IPS-18a (cell line): ENCODE results near the gene CORO2B.

Source experiments
- H3K27ac ChIP-seq: one replicate; pipeline ENCODE4 v1.5.1; 2013; ENCODE audit warnings: low read length
- H3K27me3 ChIP-seq: one replicate; pipeline ENCODE4 v1.6.1; 2013; ENCODE audit warnings: mild to moderate bottlenecking, low read length; ENCODE audit not compliant: control insufficient read depth, insufficient read depth
- H3K36me3 ChIP-seq: one replicate; pipeline ENCODE4 v1.6.1; 2013; ENCODE audit warnings: low read depth, low read length; ENCODE audit not compliant: control insufficient read depth
- H3K4me1 ChIP-seq: one replicate; pipeline ENCODE4 v1.6.1; 2013; ENCODE audit warnings: low read depth, low read length; ENCODE audit not compliant: control insufficient read depth
- H3K4me3 ChIP-seq: one replicate; pipeline ENCODE4 v1.5.1; 2013; ENCODE audit warnings: low read length
- H3K9ac ChIP-seq: one replicate; pipeline ENCODE4 v1.6.1; 2013; ENCODE audit warnings: mild to moderate bottlenecking, low read length, moderate library complexity
- H3K9me3 ChIP-seq: one replicate; pipeline ENCODE4 v1.6.1; 2013; ENCODE audit warnings: low read depth, low read length; ENCODE audit not compliant: control insufficient read depth

CORO2B gene

GRCh38 chr15:68768321-68768720 is 189.5 kb downstream of the CORO2B start:
- no peak overlapping the region for H3K27ac ChIP-seq

GRCh38 chr15:68769702-68770101 is 190.9 kb downstream of the CORO2B start:
- Histone ChIP-seq H3K36me3 (no peaks in the 10 kb centered on the region), H3K9ac (no peak overlapping the region), H3K27me3 (no peaks in the 10 kb centered on the region), H3K4me1 (no peaks in the 10 kb centered on the region), H3K27ac (no peak overlapping the region), H3K9me3 (no peaks in the 10 kb centered on the region), H3K4me3 (no peak overlapping the region)

More at GRCh38 chr15:68768321-68768720, 189.5 kb downstream of the CORO2B start:
- no peaks in the 10 kb centered on the region for H3K4me1 ChIP-seq
- no peaks in the 10 kb centered on the region for H3K36me3 ChIP-seq
- H3K9ac ChIP-seq = no peak overlapping the region
- H3K4me3 ChIP-seq = no peak overlapping the region
- no peaks in the 10 kb centered on the region for H3K27me3 ChIP-seq
- H3K9me3 ChIP-seq = no peaks in the 10 kb centered on the region

- no peaks in the 10 kb centered on the region for H3K9me3 ChIP-seq
- no peak overlapping the region for H3K9ac ChIP-seq
- H3K27me3 ChIP-seq = no peaks in the 10 kb centered on the region
- no peaks in the 10 kb centered on the region for H3K4me1 ChIP-seq
- H3K4me3 ChIP-seq = no peak overlapping the region
- no peaks in the 10 kb centered on the region for H3K36me3 ChIP-seq
- no peak overlapping the region for H3K27ac ChIP-seq
Observed at GRCh38 chr15:68770216-68770615, 191.4 kb downstream of the CORO2B start.

GRCh38 chr15:68773036-68773435 is 194.2 kb downstream of the CORO2B start:
- Histone ChIP-seq H3K9ac (no peak overlapping the region), H3K4me1 (no peaks in the 10 kb centered on the region), H3K9me3 (no peaks in the 10 kb centered on the region), H3K27me3 (no peaks in the 10 kb centered on the region), H3K4me3 (no peak overlapping the region), H3K36me3 (peaks cover 4% of the 10 kb centered on the region), H3K27ac (no peak overlapping the region)

- H3K27ac ChIP-seq = no peak overlapping the region
- H3K9ac ChIP-seq = no peak overlapping the region
- H3K4me1 ChIP-seq = no peaks in the 10 kb centered on the region
- H3K9me3 ChIP-seq = no peaks in the 10 kb centered on the region
- H3K36me3 ChIP-seq = peaks cover 14% of the 10 kb centered on the region
- H3K27me3 ChIP-seq = no peaks in the 10 kb centered on the region
- H3K4me3 ChIP-seq = no peak overlapping the region
Observed at GRCh38 chr15:68774120-68774519, 195.3 kb downstream of the CORO2B start.

- H3K9me3 ChIP-seq = no peaks in the 10 kb centered on the region
- H3K4me3 ChIP-seq = no peak overlapping the region
- H3K9ac ChIP-seq = no peak overlapping the region
- H3K36me3 ChIP-seq = peaks cover 19% of the 10 kb centered on the region
- H3K27me3 ChIP-seq = no peaks in the 10 kb centered on the region
- no peaks in the 10 kb centered on the region for H3K4me1 ChIP-seq
- H3K27ac ChIP-seq = no peak overlapping the region
Observed at GRCh38 chr15:68774521-68775235, 195.9 kb downstream of the CORO2B start.

GRCh38 chr15:68775236-68775577 is 196.4 kb downstream of the CORO2B start:
- peaks cover 22% of the 10 kb centered on the region for H3K36me3 ChIP-seq

GRCh38 chr15:68775671-68776476 is 197.1 kb downstream of the CORO2B start:
- Histone ChIP-seq H3K36me3 (peaks cover 28% of the 10 kb centered on the region), H3K27me3 (no peaks in the 10 kb centered on the region), H3K4me3 (no peak overlapping the region), H3K9ac (no peak overlapping the region), H3K4me1 (no peaks in the 10 kb centered on the region), H3K27ac (no peak overlapping the region), H3K9me3 (no peaks in the 10 kb centered on the region)

More at GRCh38 chr15:68775236-68775577, 196.4 kb downstream of the CORO2B start:
- no peaks in the 10 kb centered on the region for H3K27me3 ChIP-seq
- no peaks in the 10 kb centered on the region for H3K4me1 ChIP-seq
- no peaks in the 10 kb centered on the region for H3K9me3 ChIP-seq
- no peak overlapping the region for H3K9ac ChIP-seq
- no peak overlapping the region for H3K27ac ChIP-seq
- no peak overlapping the region for H3K4me3 ChIP-seq

- peaks cover 31% of the 10 kb centered on the region for H3K36me3 ChIP-seq
- no peak overlapping the region for H3K4me3 ChIP-seq
- no peak overlapping the region for H3K27ac ChIP-seq
- H3K9ac ChIP-seq = no peak overlapping the region
- no peaks in the 10 kb centered on the region for H3K9me3 ChIP-seq
- no peaks in the 10 kb centered on the region for H3K27me3 ChIP-seq
- H3K4me1 ChIP-seq = no peaks in the 10 kb centered on the region
Observed at GRCh38 chr15:68776477-68777270, 197.9 kb downstream of the CORO2B start.
